ENCODE results near the gene PNKD. TPM values are rescaled to one million over a fixed set of nuclear protein-coding genes. Genes with fewer than 3 reads are reported as not detected.
A peak's percentile ranks its signal among the peaks of the same experiment; 100 is the strongest.

Gene PNKD
- total and polyA plus RNA-seq, 2 experiments from 2014 or later, result 48.7 to 145 TPM

GRCh38 chr2:218229239-218229638 is 41.1 kb upstream of the PNKD start:
- no peaks in the 10 kb centered on the region for H3K9me3 ChIP-seq (ENCODE audit: low read depth)
- no peak overlapping the region for H2AFZ ChIP-seq
- TF ChIP-seq EZH2 (IDR thresholded peaks at IDR 0.05; ENCODE audit: borderline replicate concordance), result no peak
- no peak for TF ChIP-seq CTCF (IDR thresholded peaks at IDR 0.05; ENCODE audit: poor library complexity)
- no peak for TF ChIP-seq EZH2phosphoT487 (IDR thresholded peaks at IDR 0.05; ENCODE audit: low read depth, severe bottlenecking, unreplicated experiment)
- WGBS (ENCODE audit: low lambda C conversion rate, missing lambda C conversion rate), result 51% methylated on average over 3 of the region's 3 CpGs
- H3K4me2 ChIP-seq, result peak overlapping the region; percentile 7
- H3K27me3 ChIP-seq, result no peaks in the 10 kb centered on the region
- peaks cover 32% of the 10 kb centered on the region for H3K4me1 ChIP-seq (ENCODE audit: insufficient read depth)
- H3K79me2 ChIP-seq, result peaks cover 61% of the 10 kb centered on the region
- no peaks in the 10 kb centered on the region for H3K9me2 ChIP-seq (replicated peaks; ENCODE audit: insufficient read depth)
- peak overlapping the region; percentile 82 for H3K27ac ChIP-seq
- no peaks in the 10 kb centered on the region for H3K36me3 ChIP-seq (replicated peaks; ENCODE audit: insufficient read depth, low read depth)
- no peak overlapping the region for H3K4me3 ChIP-seq
- DNase-seq (ENCODE audit: low spot score), result no peak
- peaks cover 14% of the 10 kb centered on the region for H4K20me1 ChIP-seq (ENCODE audit: insufficient read depth, poor library complexity, severe bottlenecking)

GRCh38 chr2:218229851-218230250 is 40.5 kb upstream of the PNKD start:
- no peak overlapping the region for H2AFZ ChIP-seq
- peaks cover 55% of the 10 kb centered on the region for H3K79me2 ChIP-seq
- no peak overlapping the region for H3K4me3 ChIP-seq
- TF ChIP-seq CTCF (IDR thresholded peaks at IDR 0.05; ENCODE audit: poor library complexity), result no peak
- no peak for TF ChIP-seq EZH2 (IDR thresholded peaks at IDR 0.05; ENCODE audit: borderline replicate concordance)
- TF ChIP-seq EZH2phosphoT487 (IDR thresholded peaks at IDR 0.05; ENCODE audit: low read depth, severe bottlenecking, unreplicated experiment), result no peak
- no peak for DNase-seq (ENCODE audit: low spot score)
- no peaks in the 10 kb centered on the region for H3K9me2 ChIP-seq (replicated peaks; ENCODE audit: insufficient read depth)
- WGBS (ENCODE audit: low lambda C conversion rate, missing lambda C conversion rate), result 82% methylated on average over 4 of the region's 4 CpGs
- H3K4me2 ChIP-seq, result peak overlapping the region; percentile 7
- peak overlapping the region; percentile 82 for H3K27ac ChIP-seq
- H4K20me1 ChIP-seq (ENCODE audit: insufficient read depth, poor library complexity, severe bottlenecking), result peaks cover 8% of the 10 kb centered on the region
- H3K4me1 ChIP-seq (ENCODE audit: insufficient read depth), result peaks cover 28% of the 10 kb centered on the region
- peaks cover 2% of the 10 kb centered on the region for H3K36me3 ChIP-seq (replicated peaks; ENCODE audit: insufficient read depth, low read depth)
- H3K27me3 ChIP-seq, result no peaks in the 10 kb centered on the region
- H3K9me3 ChIP-seq (ENCODE audit: low read depth), result no peaks in the 10 kb centered on the region

- peaks cover 4% of the 10 kb centered on the region for H3K36me3 ChIP-seq (replicated peaks; ENCODE audit: insufficient read depth, low read depth)
- H3K9me2 ChIP-seq (replicated peaks; ENCODE audit: insufficient read depth), result no peaks in the 10 kb centered on the region
- 6% methylated on average over 1 of the region's 1 CpG for WGBS (ENCODE audit: low lambda C conversion rate, missing lambda C conversion rate)
- peak overlapping the region; percentile 20 for H3K4me2 ChIP-seq
- H3K4me3 ChIP-seq, result no peak overlapping the region
- peaks cover 28% of the 10 kb centered on the region for H3K4me1 ChIP-seq (ENCODE audit: insufficient read depth)
- peak; percentile 76 for DNase-seq (ENCODE audit: low spot score)
- no peaks in the 10 kb centered on the region for H3K9me3 ChIP-seq (ENCODE audit: low read depth)
- no peaks in the 10 kb centered on the region for H3K27me3 ChIP-seq
- no peaks in the 10 kb centered on the region for H4K20me1 ChIP-seq (ENCODE audit: insufficient read depth, poor library complexity, severe bottlenecking)
- H3K79me2 ChIP-seq, result peaks cover 44% of the 10 kb centered on the region
- H3K27ac ChIP-seq, result peak overlapping the region; percentile 82
- H2AFZ ChIP-seq, result no peak overlapping the region
- TF ChIP-seq EZH2phosphoT487 (IDR thresholded peaks at IDR 0.05; ENCODE audit: low read depth, severe bottlenecking, unreplicated experiment), result no peak
- TF ChIP-seq CTCF (IDR thresholded peaks at IDR 0.05; ENCODE audit: poor library complexity), result peak; percentile 14
Measured at GRCh38 chr2:218230882-218231281, 39.4 kb upstream of the PNKD start.

- H3K9me3 ChIP-seq (ENCODE audit: low read depth), result no peaks in the 10 kb centered on the region
- 89% methylated on average over 4 of the region's 4 CpGs for WGBS (ENCODE audit: low lambda C conversion rate, missing lambda C conversion rate)
- H3K79me2 ChIP-seq, result peaks cover 38% of the 10 kb centered on the region
- H3K4me2 ChIP-seq, result no peak overlapping the region
- no peak overlapping the region for H2AFZ ChIP-seq
- H3K4me3 ChIP-seq, result no peak overlapping the region
- H3K4me1 ChIP-seq (ENCODE audit: insufficient read depth), result peaks cover 30% of the 10 kb centered on the region
- no peaks in the 10 kb centered on the region for H4K20me1 ChIP-seq (ENCODE audit: insufficient read depth, poor library complexity, severe bottlenecking)
- TF ChIP-seq EZH2phosphoT487 (IDR thresholded peaks at IDR 0.05; ENCODE audit: low read depth, severe bottlenecking, unreplicated experiment) (no peak), CTCF (IDR thresholded peaks at IDR 0.05; ENCODE audit: poor library complexity) (no peak), EZH2 (IDR thresholded peaks at IDR 0.05; ENCODE audit: borderline replicate concordance) (no peak)
- no peaks in the 10 kb centered on the region for H3K27me3 ChIP-seq
- H3K36me3 ChIP-seq (replicated peaks; ENCODE audit: insufficient read depth, low read depth), result peaks cover 4% of the 10 kb centered on the region
- H3K9me2 ChIP-seq (replicated peaks; ENCODE audit: insufficient read depth), result no peaks in the 10 kb centered on the region
- H3K27ac ChIP-seq, result no peak overlapping the region
- DNase-seq (ENCODE audit: low spot score), result no peak
Measured at GRCh38 chr2:218233543-218233942, 36.8 kb upstream of the PNKD start.

Measured in hepatocyte (in vitro differentiated cells).